GM19023 (cell line): Measurements from ENCODE around the gene SIRPA.

Source experiments
- ATAC-seq: cut with Tn5 transposase; IDR thresholded peaks from one replicate; pipeline ENCODE4 v1.9.1; 2021; ENCODE audit warnings: mild to moderate bottlenecking, moderate library complexity; ENCODE audit not compliant: unreplicated experiment

The SIRPA gene

DNA sequence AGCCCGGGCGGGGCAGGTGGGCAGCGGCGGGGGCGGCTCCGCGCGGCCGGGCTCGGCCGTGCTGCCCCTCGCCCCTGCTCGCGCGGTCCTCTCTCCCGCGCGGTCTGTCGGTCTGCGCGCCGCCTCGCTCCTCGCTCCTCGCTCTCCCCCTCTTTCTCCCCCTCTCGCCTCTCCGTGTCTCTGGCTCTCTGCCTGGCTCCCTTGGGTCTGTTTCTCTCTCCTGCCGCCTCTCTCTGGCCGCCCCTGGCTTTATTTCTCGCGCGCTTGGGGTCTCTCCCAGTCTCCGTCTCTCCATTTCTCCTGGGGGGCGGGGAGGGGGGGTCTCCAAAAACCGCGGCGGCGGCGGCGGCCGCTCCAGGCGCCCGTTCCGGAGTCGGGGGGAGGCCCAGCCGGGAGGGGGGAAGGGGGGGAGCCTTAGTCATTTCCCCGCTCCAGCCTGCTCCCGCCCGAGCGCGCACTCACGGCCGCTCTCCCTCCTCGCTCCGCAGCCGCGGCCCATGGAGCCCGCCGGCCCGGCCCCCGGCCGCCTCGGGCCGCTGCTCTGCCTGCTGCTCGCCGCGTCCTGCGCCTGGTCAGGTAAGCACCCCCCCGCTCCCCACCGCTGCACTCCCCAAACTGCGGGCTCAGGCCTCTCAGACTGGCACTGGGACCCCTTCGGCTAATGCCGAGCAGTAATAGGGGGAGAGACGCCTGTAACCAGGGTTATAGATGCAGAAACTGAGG, at the start of gene SIRPA:
Gene SIRPA, plus strand, starts transcription at position 457 of the 723 bp plus-strand sequence. Its CDS starts 41 bp downstream, at position 498.
- ATAC-seq, result no peak

DNA sequence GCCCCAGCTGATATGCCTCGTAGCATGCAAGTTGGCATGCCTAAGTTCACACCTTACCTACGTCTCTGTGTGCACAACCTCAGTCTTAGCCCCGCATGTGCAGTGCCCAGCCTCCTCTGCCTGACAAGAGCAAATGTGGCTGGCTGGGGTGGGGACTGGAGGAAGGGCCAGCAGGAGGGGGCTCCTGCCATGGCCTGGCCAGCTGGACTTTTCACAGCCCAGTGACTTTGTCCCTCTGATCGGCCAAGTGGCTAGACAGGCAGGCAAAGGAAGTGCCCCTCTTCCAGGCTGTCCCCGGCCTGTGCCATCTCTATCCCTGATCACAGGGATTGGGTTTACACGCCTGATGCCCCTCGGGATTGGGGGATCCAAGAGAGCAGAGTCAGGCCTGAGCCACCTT, 49.5 kb upstream of the SIRPA start:
- ATAC-seq, result no peak

DNA sequence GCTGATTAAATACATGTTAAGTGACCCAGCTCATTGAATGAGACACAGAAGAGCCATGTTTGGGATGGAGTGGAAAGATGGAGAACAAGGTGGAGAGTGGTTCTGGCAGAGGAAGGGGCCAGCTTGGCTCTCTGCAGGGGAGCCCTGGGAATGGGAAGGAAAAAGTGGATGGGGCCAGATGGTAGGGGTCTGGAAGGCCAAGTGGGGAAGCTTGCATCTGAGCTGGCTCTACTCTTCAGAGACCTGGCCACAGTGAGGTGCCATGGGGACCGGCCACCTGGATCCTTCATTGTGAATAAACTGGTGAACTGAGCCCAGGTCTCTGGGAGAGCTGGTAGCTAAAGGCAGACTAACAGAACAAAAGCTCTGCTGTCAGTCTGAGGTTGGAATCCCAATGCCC, 48.9 kb upstream of the SIRPA start:
- ATAC-seq, result no peak

DNA sequence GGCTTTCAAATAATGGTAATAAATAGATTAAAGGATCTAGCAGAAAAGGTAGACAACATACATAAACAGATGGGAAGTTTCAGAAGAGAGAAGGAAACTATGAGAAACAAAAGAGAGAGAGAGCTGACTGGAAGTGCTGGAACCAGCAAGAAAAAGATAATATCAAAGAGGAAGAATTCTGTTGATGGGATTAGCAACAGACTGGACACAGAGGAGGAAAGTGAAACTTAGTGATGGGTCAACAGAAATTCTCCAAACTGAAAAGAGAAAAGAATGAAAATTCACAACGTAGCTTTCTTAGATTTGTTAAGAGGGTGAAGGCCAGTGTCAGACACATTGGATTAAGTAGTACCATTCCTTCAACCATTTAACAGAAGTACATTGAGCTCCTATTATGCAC, 48.3 kb upstream of the SIRPA start:
- no peak for ATAC-seq

DNA sequence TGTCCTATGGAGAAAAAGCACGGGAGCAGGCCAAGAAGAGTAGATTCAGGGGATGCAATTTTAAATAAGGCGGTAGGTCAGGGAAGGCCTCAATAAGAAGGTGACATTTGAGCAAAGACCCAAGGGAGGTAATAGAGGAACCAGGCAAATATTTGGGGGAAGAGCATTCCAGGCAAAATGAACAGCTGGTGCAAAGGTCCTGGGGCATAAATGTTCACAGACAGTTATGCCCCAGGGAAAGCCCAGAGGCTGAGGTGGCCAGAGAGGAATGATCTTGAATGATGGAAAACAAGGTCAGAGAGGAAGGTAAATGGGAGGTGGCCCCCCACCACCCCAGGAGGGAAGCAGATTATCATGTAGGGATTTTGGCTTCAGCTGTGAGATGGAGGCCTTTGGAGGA, 47.4 kb upstream of the SIRPA start:
- ATAC-seq, result no peak

DNA sequence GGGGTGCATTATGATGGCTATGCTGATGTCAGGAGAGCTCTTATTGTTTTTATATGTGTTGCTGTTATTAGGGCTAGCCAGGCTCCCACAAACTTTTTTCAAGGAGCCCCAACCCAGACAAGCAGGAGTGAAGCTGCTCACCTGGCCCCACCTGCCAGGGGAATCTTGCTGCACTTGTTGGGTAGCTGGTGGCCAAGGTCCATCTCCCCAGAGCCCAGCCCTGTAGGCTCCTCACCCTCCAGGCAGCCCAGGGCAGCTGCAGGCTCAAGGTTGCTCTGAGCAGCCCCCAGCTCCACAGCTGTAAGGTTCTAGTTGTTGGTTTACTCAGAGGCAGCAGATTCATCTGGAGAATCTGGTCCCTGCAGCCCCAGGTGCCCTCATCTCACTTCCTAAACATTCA, 46.8 kb upstream of the SIRPA start:
- no peak for ATAC-seq

DNA sequence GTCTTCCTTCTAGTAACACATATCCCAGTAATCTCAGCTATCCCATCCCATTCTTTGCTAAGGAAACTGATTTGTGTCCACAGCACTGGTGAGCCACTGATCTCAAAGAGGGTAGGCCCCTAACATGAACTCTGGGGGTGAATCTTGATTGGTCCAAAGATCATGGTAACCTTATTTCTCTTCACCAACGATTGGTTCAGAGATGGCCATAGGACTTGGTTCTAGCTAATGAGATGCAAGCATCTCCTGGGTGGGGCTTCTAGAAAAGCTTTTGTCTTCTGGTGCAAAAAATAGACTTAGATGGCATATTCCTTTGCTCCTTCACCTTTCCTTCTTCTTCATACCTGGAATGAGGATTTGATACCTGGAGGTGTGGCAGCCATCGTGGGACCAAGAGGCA, 43.8 kb upstream of the SIRPA start:
- ATAC-seq, result no peak

DNA sequence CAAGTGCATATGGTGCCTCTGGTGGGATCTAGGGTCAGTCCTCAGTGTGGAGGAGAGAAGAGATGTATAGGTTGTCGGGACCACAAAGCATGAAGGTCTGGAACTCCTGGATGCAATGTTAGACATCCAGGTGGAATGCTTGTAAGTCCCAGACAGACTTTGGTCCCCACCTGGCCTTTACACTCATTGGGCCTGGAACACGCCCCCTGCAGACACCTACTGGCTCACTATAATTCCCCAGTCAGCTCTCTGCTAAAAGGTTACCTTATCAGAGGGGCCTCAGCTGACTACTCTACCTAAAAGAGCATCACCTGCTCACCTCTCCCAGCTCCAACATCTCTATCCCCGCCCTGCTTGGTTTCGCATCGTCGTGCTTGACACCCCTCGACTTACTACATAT, 41.7 kb upstream of the SIRPA start:
- ATAC-seq, result no peak

DNA sequence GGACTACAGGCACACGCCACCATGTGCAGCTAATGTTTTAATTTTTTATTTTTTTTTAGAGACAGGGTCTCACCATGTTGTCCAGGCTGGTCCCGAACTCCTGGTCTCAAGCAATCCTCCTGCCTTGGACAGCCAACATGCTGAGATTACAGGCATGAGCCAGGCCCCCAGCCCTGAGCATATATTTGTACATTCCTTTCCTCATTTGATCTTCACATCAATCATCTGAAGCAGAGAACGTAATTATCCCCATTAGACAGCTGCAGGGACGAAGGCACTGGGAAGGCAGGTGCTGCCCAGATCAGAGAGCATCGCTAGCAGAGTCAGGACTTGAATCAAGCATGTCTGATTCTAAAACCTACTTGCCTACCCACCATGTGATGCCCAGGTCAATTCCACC, 41.0 kb upstream of the SIRPA start:
- no peak for ATAC-seq

DNA sequence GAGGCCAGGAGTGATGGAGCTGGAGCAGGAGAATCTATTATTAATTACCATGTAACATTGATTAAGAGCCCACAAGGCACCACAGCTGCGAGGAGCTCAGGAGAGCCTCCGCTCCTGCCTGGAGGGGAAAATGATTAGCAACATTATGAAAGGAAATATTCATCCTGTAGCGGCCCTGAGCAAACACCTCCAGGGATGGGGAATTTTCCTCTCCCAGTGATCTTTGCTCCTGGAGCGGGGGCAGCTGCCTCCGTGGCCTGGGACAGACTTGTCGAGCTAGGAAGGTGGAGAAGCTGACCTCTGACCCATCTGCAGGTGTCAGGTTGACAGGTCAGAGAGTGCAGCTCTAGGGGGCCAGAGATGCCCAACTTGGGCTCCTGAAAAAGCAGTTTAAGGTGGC, 40.1 kb upstream of the SIRPA start:
- ATAC-seq, result no peak

DNA sequence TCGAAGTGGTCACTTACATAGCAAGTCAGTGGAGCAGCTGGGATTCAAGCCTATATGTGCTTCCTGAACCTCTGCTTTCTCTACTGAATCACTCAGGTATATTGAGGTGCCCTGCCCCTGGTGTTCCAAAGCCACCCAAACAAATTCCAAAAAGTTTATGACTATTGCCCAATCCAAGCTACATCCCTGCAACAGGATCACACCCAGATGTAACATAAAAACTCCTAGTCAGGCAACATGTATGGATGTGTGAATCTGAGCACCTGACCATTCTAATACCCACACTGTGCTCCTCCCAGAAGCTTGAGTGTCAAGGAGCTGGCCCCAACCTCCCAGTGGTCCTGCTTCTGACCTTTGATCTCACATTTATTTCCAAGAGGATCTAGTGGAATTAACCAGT, 39.5 kb upstream of the SIRPA start:
- ATAC-seq, result no peak

DNA sequence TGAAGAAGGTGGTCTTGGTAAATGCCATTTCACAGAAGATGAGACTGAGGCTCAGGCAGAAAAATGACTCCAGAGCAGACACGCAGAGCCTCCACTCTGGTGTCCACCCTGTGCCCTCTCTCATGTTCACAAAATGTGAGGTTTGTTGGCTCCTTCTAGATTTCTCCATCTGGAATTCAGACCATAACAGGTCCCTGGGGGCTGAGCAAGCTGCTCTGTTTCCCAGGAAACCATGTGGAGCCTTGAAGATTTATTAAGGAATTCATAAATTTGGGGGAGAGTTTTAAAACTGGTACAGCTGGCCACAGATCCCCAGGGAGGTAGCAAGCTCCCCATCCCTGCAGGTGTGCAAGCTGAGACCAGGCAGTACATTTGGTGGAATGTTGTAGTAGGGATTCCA, 38.8 kb upstream of the SIRPA start:
- no peak for ATAC-seq

DNA sequence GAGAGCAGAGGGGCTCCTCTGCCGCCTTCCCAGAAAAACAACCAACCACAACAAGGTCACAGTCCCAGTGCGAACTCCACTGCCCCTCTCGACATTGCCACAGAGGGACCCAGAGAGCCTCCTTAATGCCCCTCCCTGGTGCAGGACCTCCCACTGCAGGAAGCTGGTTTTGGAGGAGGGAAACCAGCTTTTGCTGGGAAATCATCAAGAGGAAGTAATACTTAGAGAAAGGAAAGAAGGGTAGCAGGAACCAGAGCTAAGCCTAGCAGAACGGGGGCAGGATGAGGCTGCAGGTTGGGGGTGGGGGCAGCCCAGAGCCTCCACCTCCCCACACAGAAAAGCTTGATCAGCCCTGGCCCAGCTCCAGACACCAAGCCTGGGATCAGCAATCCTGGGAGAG, 37.7 kb upstream of the SIRPA start:
- no peak for ATAC-seq

DNA sequence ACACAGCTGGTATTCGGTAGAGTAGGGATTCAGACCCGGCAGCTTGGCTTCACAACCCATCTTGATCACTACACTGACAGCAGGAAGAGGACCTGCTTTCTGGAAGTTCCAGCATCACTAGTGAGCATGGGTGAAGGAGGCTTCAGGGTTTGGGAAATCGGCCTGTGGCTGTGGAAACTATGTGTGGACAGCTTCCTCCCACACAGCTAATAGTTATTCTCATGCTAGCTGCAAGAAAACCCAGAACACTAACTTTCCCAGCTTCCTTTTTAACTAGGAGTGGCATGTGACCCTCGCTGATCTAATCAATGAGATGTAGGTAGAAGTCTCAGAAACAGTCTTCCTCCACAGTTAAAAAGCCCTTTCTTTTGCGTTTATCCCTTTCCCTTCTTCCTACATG, 36.3 kb upstream of the SIRPA start:
- ATAC-seq, result no peak

DNA sequence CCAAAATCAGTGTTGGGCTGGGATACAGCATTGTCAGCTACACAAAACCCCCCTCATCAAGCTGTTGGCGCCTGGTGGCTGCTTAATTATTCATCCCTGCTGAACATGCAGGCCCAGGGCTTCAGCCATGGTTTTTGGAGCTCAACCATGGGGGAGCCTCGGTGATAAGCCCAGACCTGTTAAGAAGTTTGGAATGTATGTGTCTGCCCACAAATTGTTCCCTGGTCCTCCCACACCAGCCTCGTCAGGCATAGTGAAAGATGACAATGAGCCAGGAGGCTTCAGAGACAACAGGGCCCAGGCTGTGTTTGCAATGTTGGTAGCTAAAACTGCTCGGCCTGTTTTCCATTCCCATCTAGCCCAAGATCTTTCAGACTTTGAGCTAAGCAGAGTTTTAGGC, 34.8 kb upstream of the SIRPA start:
- ATAC-seq, result no peak

DNA sequence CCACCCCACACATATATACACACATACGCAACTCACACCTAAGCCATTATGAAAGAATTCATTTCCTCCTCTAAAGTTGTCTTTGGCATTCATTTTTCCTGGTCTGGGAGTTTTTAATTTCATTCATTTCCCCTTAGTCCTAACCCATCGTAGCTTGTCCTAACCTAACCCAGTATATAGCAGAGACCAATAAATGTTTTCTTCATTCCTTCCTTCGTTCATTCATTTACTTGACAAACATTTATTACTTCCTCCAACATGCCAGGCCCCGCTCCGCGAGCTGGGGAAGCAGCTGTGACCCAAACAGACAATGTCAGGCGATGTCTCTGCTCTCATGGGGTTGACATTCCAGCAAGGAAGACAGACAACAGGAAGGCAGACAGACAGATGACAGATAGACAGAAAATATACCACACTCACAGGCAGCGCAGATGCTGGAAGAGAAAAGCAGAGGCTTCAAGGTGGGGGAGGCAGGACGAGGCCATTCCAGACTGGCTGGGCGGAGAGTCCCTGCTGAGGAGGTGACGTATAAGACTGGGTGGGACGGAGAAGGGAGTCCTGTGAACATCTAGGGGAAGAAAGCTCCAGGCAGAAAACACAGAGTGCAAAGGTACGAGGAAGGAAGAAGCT, 33.7 kb upstream of the SIRPA start:
- no peak for ATAC-seq

DNA sequence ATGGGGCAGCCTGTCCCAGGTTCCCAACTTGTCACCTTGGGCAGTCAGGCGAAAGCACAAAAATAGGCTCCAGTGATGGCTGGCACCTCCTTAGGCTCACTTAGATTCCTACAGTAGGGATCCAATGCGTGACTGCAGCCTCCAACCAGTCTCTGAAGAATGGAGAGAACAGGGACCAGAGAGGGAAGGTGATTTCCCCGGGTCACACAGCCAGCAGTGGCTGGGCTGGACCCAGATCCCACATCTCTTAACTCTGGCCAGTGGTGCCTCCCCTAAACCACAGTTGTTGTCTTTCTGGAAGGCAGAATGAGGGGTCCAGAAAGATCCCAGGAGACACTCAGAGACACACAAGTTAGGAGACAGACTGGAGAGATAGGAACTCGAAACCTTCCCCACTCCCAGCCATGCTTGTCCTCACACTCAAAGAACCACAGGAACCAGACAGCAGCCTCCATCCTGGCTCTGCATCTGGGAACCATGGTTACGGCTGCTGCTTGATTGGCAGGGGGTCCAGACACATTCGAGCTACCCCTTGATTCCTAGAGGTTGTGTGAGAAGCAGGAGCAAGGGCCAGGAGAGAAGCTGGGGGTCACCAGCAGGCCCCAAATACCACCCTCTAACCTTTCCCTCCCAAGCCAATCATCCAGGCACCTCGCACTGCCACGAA, 33.1 kb upstream of the SIRPA start:
- ATAC-seq, result no peak

DNA sequence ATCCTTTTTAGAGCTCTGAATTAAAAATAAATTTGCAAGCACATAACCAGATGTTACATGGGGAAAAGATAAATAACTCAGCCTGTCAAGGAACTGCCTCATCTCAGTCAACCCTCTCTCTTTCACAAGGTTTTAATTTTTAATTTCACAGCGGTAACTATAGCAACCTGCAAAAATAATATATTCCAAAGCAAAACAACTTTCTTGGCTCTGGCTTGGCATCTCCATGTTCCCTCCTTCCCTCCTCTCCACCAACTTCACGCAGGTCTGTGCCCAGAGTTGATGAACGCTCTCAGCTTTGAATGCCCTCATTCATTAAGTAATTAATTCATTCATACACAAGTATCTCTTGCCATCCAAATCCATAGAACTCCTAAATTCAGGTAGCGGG, 32.5 kb upstream of the SIRPA start:
- no peak for ATAC-seq

DNA sequence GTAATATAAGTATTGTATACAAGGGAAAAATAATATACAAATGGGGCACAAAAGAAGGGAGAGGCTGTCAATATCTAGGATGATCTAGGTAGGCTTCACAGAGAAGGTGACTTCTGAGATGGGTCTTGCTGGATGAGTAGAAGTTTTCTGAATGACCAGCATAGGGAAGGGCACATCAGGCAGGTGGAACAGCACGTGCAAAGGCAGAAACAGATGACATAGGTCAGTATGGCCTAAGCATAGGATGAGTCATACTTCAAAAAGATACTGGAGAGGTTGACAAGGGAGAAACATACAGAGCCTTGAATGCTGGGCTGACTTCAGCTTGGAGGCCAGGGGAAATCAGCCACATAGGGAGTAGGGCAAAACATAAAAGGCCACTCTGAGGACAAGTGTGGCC, 31.9 kb upstream of the SIRPA start:
- no peak for ATAC-seq

DNA sequence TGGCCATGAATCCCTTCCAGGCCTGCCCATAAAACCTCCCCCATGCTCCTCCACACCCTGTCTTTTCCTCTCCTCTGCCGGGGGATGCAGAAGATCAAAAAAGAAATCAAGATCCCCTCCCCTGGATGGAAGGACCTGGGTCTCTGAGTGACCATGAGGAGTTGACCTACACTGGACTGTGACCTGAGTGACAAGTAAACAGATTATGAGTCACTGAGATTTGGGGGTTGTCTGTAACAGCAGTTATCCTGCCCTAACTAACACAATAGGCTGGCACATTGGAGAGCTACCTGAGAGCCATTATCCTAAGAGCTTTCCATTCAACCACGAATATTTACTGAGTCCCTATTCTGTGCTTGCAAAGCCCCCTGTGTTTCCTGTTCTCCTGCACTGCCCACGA, 28.4 kb upstream of the SIRPA start:
- no peak for ATAC-seq

DNA sequence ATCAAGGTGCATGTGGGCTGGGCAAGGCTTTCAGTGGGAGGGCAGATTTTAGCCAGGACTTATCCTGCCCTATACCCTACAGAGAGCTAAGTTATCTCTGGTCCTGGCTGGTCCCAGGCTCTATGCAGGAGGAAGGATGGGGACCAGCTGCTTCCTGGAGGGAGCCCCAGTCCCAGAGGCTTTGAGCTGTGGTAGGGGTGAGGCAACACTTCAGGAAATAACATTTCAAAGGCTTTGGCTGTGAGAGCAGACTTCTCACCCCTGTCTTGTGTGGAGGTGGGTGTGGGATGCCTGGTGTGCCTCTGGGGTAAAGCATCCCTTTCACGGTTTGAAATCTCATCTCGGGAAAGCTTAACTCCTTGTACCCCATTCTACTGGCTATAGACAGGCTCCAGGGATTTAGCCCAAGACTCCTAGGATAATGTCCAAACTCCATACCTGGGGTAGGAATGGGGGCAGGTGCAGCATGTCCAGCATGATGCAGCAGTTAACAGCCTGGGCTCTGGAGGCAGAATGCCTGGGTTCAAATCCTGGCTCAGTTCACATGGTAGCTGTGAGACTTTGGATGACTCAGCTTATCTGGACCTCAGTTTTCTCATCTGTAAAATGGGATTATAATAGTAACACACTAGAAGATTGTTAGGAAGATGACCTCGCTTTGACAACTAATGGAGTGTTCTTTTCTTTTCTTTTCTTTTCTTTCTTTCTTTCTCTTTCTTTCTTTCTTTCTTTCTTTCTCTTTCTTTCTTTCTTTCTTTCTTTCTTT, 27.5 kb upstream of the SIRPA start:
- ATAC-seq, result no peak

DNA sequence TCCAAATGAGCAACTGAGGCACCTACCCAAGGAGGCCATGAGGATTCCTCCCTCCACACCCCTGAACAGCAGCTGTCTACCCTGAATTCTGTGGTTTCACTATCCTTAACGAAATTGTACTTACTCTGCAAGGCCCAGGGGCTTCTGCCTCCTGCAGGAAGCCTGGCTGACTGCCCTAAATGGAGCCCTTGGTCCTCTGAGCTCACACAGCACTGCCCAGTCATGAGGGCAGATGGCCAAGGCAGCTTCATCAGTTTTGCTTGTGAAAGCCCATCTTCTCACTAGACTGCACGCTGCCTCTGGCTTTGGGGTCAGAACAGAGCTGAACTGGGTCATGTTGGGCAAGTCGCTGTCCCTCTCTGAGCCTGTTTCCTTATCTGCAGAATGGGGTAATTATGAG, 26.4 kb upstream of the SIRPA start:
- no peak for ATAC-seq
